GM23248 (cell line): Measurements from ENCODE around the gene SLC2A13. TPM values are rescaled to one million over a fixed set of nuclear protein-coding genes. Genes with fewer than 3 reads are reported as not detected.

Experiments used
- DNase-seq: peaks from one replicate; pipeline ENCODE4 v3.0.0-alpha.2; 2015
- H2AFZ ChIP-seq: fragments of 200-600 bp; sonication (generic); 2 replicates; pipeline ENCODE4 v1.6.1; 2016; ENCODE audit warnings: antibody characterized with exemption
- H3F3A ChIP-seq: fragments of 200-600 bp; sonication (generic); 2 replicates; pipeline ENCODE4 v1.6.1; 2016; ENCODE audit warnings: mild to moderate bottlenecking, antibody characterized with exemption, mixed run types; ENCODE audit not compliant: insufficient read depth
- H3K27ac ChIP-seq: fragments of 200-600 bp; sonication (generic); 2 replicates; pipeline ENCODE4 v1.5.1; 2016; ENCODE audit warnings: mild to moderate bottlenecking
- H3K27me3 ChIP-seq: fragments of 200-600 bp; sonication (generic); replicated peaks from 2 replicates; pipeline ENCODE4 v1.6.1; 2016; ENCODE audit warnings: mild to moderate bottlenecking; ENCODE audit not compliant: insufficient read depth
- H3K36me3 ChIP-seq: fragments of 200-600 bp; sonication (generic); 2 replicates; pipeline ENCODE4 v1.6.1; 2016; ENCODE audit warnings: low read depth, mild to moderate bottlenecking
- H3K4me1 ChIP-seq: fragments of 200-600 bp; sonication (generic); 2 replicates; pipeline ENCODE4 v1.6.1; 2016; ENCODE audit warnings: mild to moderate bottlenecking; ENCODE audit not compliant: insufficient read depth
- H3K4me2 ChIP-seq: fragments of 200-600 bp; sonication (generic); one replicate; pipeline ENCODE4 v1.6.1; 2016; ENCODE audit warnings: mild to moderate bottlenecking; ENCODE audit not compliant: unreplicated experiment
- H3K4me3 ChIP-seq: fragments of 200-600 bp; sonication (generic); 2 replicates; pipeline ENCODE4 v1.5.1; 2016; ENCODE audit warnings: mild to moderate bottlenecking
- H3K79me2 ChIP-seq: fragments of 200-600 bp; sonication (generic); 2 replicates; pipeline ENCODE4 v1.6.1; 2016; ENCODE audit warnings: mild to moderate bottlenecking; ENCODE audit not compliant: insufficient read depth
- H3K9ac ChIP-seq: fragments of 200-600 bp; sonication (generic); 2 replicates; pipeline ENCODE4 v1.6.1; 2016; ENCODE audit warnings: mild to moderate bottlenecking
- H3K9me2 ChIP-seq: fragments of 200-600 bp; sonication (generic); 2 replicates; pipeline ENCODE4 v1.6.1; 2016; ENCODE audit warnings: mixed run types, mild to moderate bottlenecking, moderate library complexity; ENCODE audit not compliant: insufficient read depth
- H3K9me3 ChIP-seq: fragments of 200-600 bp; sonication (generic); one replicate; pipeline ENCODE4 v1.6.1; 2017; ENCODE audit warnings: low read depth
- H4K20me1 ChIP-seq: fragments of 200-600 bp; sonication (generic); 2 replicates; pipeline ENCODE4 v1.6.0; 2016; ENCODE audit not compliant: insufficient read depth
- EZH2 ChIP-seq: fragments of 200-600 bp; sonication (generic); IDR thresholded peaks from 2 replicates; pipeline ENCODE4 v1.6.1; 2018; ENCODE audit warnings: antibody characterized with exemption, mild to moderate bottlenecking; ENCODE audit not compliant: insufficient read depth, poor library complexity, severe bottlenecking
- EZH2phosphoT487 ChIP-seq: fragments of 200-600 bp; sonication (generic); IDR thresholded peaks from 2 replicates; pipeline ENCODE4 v1.6.1; 2018; ENCODE audit warnings: antibody characterized with exemption, moderate library complexity, mild to moderate bottlenecking, low read depth; ENCODE audit not compliant: insufficient read depth
- WGBS, 2 experiments: methylation state at CpG; one replicate each; pipeline ENCODE4 v1.1.6; 2015 to 2017; ENCODE audit warnings: low lambda C conversion rate in 2 of 2, low coverage in 1 of 2; ENCODE audit errors: missing lambda C conversion rate in 2 of 2; 5-methylcytosine and 5-hydroxymethylcytosine counted together
- in situ Hi-C: fragments of 300-500 bp; cut with MboI; formaldehyde crosslinking; loops from 2 replicates; pipeline ENCODE4 v1.15.0; 2020
- polyA plus RNA-seq: library from polyadenylated mRNA; unstranded; fragments of >200 nt; fragmentation: Nextera tagmentation; extraction: Ambion mirVana; gene quantifications from 2 replicates; pipeline ENCODE4 v1.2.1, GENCODE V29; 2016
- total RNA-seq: library from RNA; depleted of rRNA; stranded (reverse); fragments of >200 nt; shearing (Covaris generic); gene quantifications from 2 replicates; pipeline ENCODE4 v1.2.3, GENCODE V29; 2014

SLC2A13 gene
- total and polyA plus RNA-seq, 2 experiments from 2014 or later, result 3.3 to 9.2 TPM

GRCh38 chr12:39937119-39937518, 168.8 kb downstream of the SLC2A13 start:
- Histone ChIP-seq H3K9ac (no peak overlapping the region), H4K20me1 (no peaks in the 10 kb centered on the region), H3K79me2 (no peaks in the 10 kb centered on the region), H2AFZ (no peak overlapping the region), H3K9me2 (no peaks in the 10 kb centered on the region), H3K4me1 (peaks cover 5% of the 10 kb centered on the region; the same call in 1 of the 2 replicates), H3K27me3 (no peaks in the 10 kb centered on the region), H3K36me3 (no peaks in the 10 kb centered on the region), H3F3A (no peaks in the 10 kb centered on the region), H3K4me2 (no peak overlapping the region), H3K27ac (no peak overlapping the region), H3K4me3 (no peak overlapping the region), H3K9me3 (no peaks in the 10 kb centered on the region)
- TF ChIP-seq EZH2phosphoT487 (no peak), EZH2 (no peak)
- DNase-seq, result no peak
- in situ Hi-C loops, result no loop called here
- 96 to 97% methylated on average over 1 of the region's 1 CpG for WGBS, 2 experiments

GRCh38 chr12:39935839-39936238, 170.0 kb downstream of the SLC2A13 start:
- Histone ChIP-seq H3K4me2 (no peak overlapping the region), H3K27ac (no peak overlapping the region), H3K9ac (no peak overlapping the region), H3K27me3 (no peaks in the 10 kb centered on the region), H3F3A (no peaks in the 10 kb centered on the region), H3K9me2 (no peaks in the 10 kb centered on the region), H3K36me3 (no peaks in the 10 kb centered on the region), H2AFZ (no peak overlapping the region), H3K9me3 (no peaks in the 10 kb centered on the region), H3K4me1 (peaks cover 5% of the 10 kb centered on the region; the same call in 1 of the 2 replicates), H3K4me3 (no peak overlapping the region), H3K79me2 (no peaks in the 10 kb centered on the region), H4K20me1 (no peaks in the 10 kb centered on the region)
- in situ Hi-C loops, result no loop called here
- TF ChIP-seq EZH2phosphoT487, result no peak
- TF ChIP-seq EZH2, result no peak
- 96 to 97% methylated on average over 2 of the region's 2 CpGs for WGBS, 2 experiments
- no peak for DNase-seq

DNA sequence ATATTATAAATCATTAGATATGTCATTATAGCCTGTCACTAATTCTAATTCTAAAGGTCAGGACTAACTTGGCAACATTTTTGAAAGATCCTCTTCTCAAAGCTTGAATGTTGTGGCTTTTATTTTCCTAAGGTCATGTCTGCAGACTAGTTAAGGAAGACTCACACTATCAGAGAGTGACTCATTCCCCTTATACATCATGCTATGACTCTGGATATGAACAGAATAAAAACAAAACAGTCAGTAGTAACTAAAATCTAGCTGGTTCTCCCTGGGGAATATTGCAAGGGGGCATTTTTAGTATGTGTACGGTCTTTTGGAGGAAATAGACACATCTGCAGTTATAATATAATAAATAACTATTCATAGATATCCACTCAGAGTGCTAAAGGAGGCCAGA, 170.6 kb downstream of the SLC2A13 start:
- 34 to 38% methylated on average over 1 of the region's 1 CpG for WGBS, 2 experiments
- H3K4me3 ChIP-seq, result no peak overlapping the region
- H3K9ac ChIP-seq, result no peak overlapping the region
- H3K79me2 ChIP-seq, result no peaks in the 10 kb centered on the region
- H4K20me1 ChIP-seq, result no peaks in the 10 kb centered on the region
- no peaks in the 10 kb centered on the region for H3F3A ChIP-seq
- no peaks in the 10 kb centered on the region for H3K9me3 ChIP-seq
- TF ChIP-seq EZH2phosphoT487, result no peak
- no peak for TF ChIP-seq EZH2
- DNase-seq, result peak; percentile 75
- H3K27me3 ChIP-seq, result no peaks in the 10 kb centered on the region
- no peak overlapping the region for H2AFZ ChIP-seq
- no peak overlapping the region for H3K27ac ChIP-seq
- H3K9me2 ChIP-seq, result no peaks in the 10 kb centered on the region
- H3K4me2 ChIP-seq, result no peak overlapping the region
- peaks cover 5% of the 10 kb centered on the region; the same call in 1 of the 2 replicates for H3K4me1 ChIP-seq
- in situ Hi-C loops, result no loop called here
- no peaks in the 10 kb centered on the region for H3K36me3 ChIP-seq

- DNase-seq, result no peak
- Histone ChIP-seq H3K27ac (no peak overlapping the region), H3K9ac (no peak overlapping the region), H4K20me1 (no peaks in the 10 kb centered on the region), H3K9me2 (no peaks in the 10 kb centered on the region), H3K4me3 (no peak overlapping the region), H3K27me3 (no peaks in the 10 kb centered on the region), H3K4me1 (peaks cover 5% of the 10 kb centered on the region; the same call in 1 of the 2 replicates), H3K36me3 (no peaks in the 10 kb centered on the region), H2AFZ (no peak overlapping the region), H3K9me3 (no peaks in the 10 kb centered on the region), H3K4me2 (no peak overlapping the region), H3F3A (no peaks in the 10 kb centered on the region), H3K79me2 (no peaks in the 10 kb centered on the region)
- in situ Hi-C loops, result no loop called here
- TF ChIP-seq EZH2phosphoT487, result no peak
- no peak for TF ChIP-seq EZH2
Measured at GRCh38 chr12:39931857-39932256, 174.0 kb downstream of the SLC2A13 start.

- H3K4me2 ChIP-seq, result no peak overlapping the region
- H3K79me2 ChIP-seq, result no peaks in the 10 kb centered on the region
- H3K4me3 ChIP-seq, result no peak overlapping the region
- no peaks in the 10 kb centered on the region for H3K27me3 ChIP-seq
- no peaks in the 10 kb centered on the region for H3K36me3 ChIP-seq
- no peaks in the 10 kb centered on the region for H3K9me2 ChIP-seq
- no peak overlapping the region for H3K27ac ChIP-seq
- TF ChIP-seq EZH2 (no peak), EZH2phosphoT487 (no peak)
- H4K20me1 ChIP-seq, result no peaks in the 10 kb centered on the region
- no peaks in the 10 kb centered on the region for H3K9me3 ChIP-seq
- H3K9ac ChIP-seq, result no peak overlapping the region
- peaks cover 5% of the 10 kb centered on the region; the same call in 1 of the 2 replicates for H3K4me1 ChIP-seq
- no peaks in the 10 kb centered on the region for H3F3A ChIP-seq
- in situ Hi-C loops, result no loop called here
- no peak for DNase-seq
- H2AFZ ChIP-seq, result no peak overlapping the region
- 83 to 90% methylated on average over 4 of the region's 4 CpGs for WGBS, 2 experiments
Measured at GRCh38 chr12:39931231-39931630, 174.7 kb downstream of the SLC2A13 start.
